ENCODE data around the gene CDK19.

- TF ChIP-seq, protein P1, sequence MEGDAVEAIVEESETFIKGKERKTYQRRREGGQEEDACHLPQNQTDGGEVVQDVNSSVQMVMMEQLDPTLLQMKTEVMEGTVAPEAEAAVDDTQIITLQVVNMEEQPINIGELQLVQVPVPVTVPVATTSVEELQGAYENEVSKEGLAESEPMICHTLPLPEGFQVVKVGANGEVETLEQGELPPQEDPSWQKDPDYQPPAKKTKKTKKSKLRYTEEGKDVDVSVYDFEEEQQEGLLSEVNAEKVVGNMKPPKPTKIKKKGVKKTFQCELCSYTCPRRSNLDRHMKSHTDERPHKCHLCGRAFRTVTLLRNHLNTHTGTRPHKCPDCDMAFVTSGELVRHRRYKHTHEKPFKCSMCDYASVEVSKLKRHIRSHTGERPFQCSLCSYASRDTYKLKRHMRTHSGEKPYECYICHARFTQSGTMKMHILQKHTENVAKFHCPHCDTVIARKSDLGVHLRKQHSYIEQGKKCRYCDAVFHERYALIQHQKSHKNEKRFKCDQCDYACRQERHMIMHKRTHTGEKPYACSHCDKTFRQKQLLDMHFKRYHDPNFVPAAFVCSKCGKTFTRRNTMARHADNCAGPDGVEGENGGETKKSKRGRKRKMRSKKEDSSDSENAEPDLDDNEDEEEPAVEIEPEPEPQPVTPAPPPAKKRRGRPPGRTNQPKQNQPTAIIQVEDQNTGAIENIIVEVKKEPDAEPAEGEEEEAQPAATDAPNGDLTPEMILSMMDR (optimal IDR thresholded peaks at IDR 0.05 in 1 of 3, IDR thresholded peaks at IDR 0.05 in 1 of 3, conservative IDR thresholded peaks at IDR 0.05 in 1 of 3; ENCODE audit: extremely low read depth in 1 of 3, insufficient read depth in 2 of 3, low read length in 3 of 3), result no peak
- no peak for TF ChIP-seq EZH2 (IDR thresholded peaks at IDR 0.05; ENCODE audit: low read length)
Measured at GRCh38 chr6:110575925-110576463, 239.3 kb downstream of the CDK19 start.
